SH-SY5Y (cell line): Measurements from ENCODE around the gene WDR93.

Source experiments
- GATA2 ChIP-seq: IDR thresholded peaks from 2 replicates; pipeline ENCODE4 v1.6.1; 2011; ENCODE audit warnings: mild to moderate bottlenecking, low read depth, low read length
- GATA3 ChIP-seq: IDR thresholded peaks from 2 replicates; pipeline ENCODE4 v1.6.1; 2011; ENCODE audit warnings: low read depth, mild to moderate bottlenecking, low read length, moderate library complexity

GRCh38 chr15:89668171-89668570 lies 22.4 kb upstream of the WDR93 start:
- TF ChIP-seq GATA3 = no peak
- no peak for TF ChIP-seq GATA2
